Trophoblast cell (in vitro differentiated cells and primary cell): ENCODE data around the gene UPK3A.

Experiments
- DNase-seq, 2 donors: peaks; one replicate each; pipeline ENCODE4 v3.0.0-alpha.2; 2016
- H2AFZ ChIP-seq: 2 replicates; pipeline ENCODE4 v1.6.1; 2013; ENCODE audit warnings: low read length, moderate library complexity, mild to moderate bottlenecking; ENCODE audit not compliant: insufficient read depth, poor library complexity
- H2AK5ac ChIP-seq: 2 replicates; pipeline ENCODE4 v1.6.1; 2013; ENCODE audit warnings: mild to moderate bottlenecking, low read length
- H2BK120ac ChIP-seq: 2 replicates; pipeline ENCODE4 v1.6.1; 2013; ENCODE audit warnings: low read length, mild to moderate bottlenecking, moderate library complexity; ENCODE audit not compliant: insufficient read depth, poor library complexity
- H2BK12ac ChIP-seq: 2 replicates; pipeline ENCODE4 v1.6.1; 2013; ENCODE audit warnings: mild to moderate bottlenecking, low read length, moderate library complexity
- H2BK5ac ChIP-seq: 2 replicates; pipeline ENCODE4 v1.6.1; 2013; ENCODE audit warnings: low read length, low read depth, moderate library complexity, mild to moderate bottlenecking; ENCODE audit not compliant: poor library complexity
- H3K14ac ChIP-seq: 2 replicates; pipeline ENCODE4 v1.6.1; 2013; ENCODE audit warnings: mild to moderate bottlenecking, low read length
- H3K18ac ChIP-seq: 2 replicates; pipeline ENCODE4 v1.6.1; 2013; ENCODE audit warnings: mild to moderate bottlenecking, low read length
- H3K23ac ChIP-seq: 2 replicates; pipeline ENCODE4 v1.6.1; 2013; ENCODE audit warnings: low read length
- H3K27ac ChIP-seq: 2 replicates; pipeline ENCODE4 v1.5.1; 2013; ENCODE audit warnings: low read depth, mild to moderate bottlenecking, inconsistent platforms, low read length, moderate library complexity
- H3K27me3 ChIP-seq: 2 replicates; pipeline ENCODE4 v1.6.1; 2013; ENCODE audit warnings: inconsistent platforms, mild to moderate bottlenecking, low read length, moderate library complexity; ENCODE audit not compliant: insufficient read depth
- H3K36me3 ChIP-seq, 2 experiments: 1 replicate in 1 of 2; 2 replicates in 1 of 2; pipeline ENCODE4 v1.6.1; 2013; ENCODE audit warnings: low read length in 2 of 2, mild to moderate bottlenecking in 2 of 2, moderate library complexity in 1 of 2; ENCODE audit not compliant: insufficient read depth in 2 of 2, control insufficient read depth in 1 of 2
- H3K4ac ChIP-seq: 2 replicates; pipeline ENCODE4 v1.6.1; 2013; ENCODE audit warnings: low read depth, mild to moderate bottlenecking, low read length, moderate library complexity
- H3K4me1 ChIP-seq, 2 experiments: 1 replicate in 1 of 2; 2 replicates in 1 of 2; pipeline ENCODE4 v1.6.1; 2013; ENCODE audit warnings: low read length in 2 of 2, mild to moderate bottlenecking in 2 of 2, moderate library complexity in 1 of 2; ENCODE audit not compliant: insufficient read depth in 2 of 2, control insufficient read depth in 1 of 2
- H3K4me2 ChIP-seq: 2 replicates; pipeline ENCODE4 v1.6.1; 2013; ENCODE audit warnings: inconsistent platforms, mild to moderate bottlenecking, low read length, moderate library complexity
- H3K4me3 ChIP-seq: 2 replicates; pipeline ENCODE4 v1.5.1; 2013; ENCODE audit warnings: mild to moderate bottlenecking, low read depth, low read length, inconsistent platforms
- H3K79me1 ChIP-seq: one replicate; pipeline ENCODE4 v1.6.1; 2013; ENCODE audit warnings: low read length
- H3K79me2 ChIP-seq: 2 replicates; pipeline ENCODE4 v1.6.1; 2013; ENCODE audit warnings: low read length, mild to moderate bottlenecking; ENCODE audit not compliant: control insufficient read depth, insufficient read depth, poor library complexity
- H3K9ac ChIP-seq: 2 replicates; pipeline ENCODE4 v1.6.1; 2013; ENCODE audit warnings: mild to moderate bottlenecking, low read length
- H3K9me3 ChIP-seq: 2 replicates; pipeline ENCODE4 v1.6.1; 2013; ENCODE audit warnings: low read depth, mild to moderate bottlenecking, control low read depth, inconsistent platforms, low read length; ENCODE audit not compliant: insufficient read depth
- H4K12ac ChIP-seq: 2 replicates; pipeline ENCODE4 v1.6.1; 2013; ENCODE audit warnings: low read depth, mild to moderate bottlenecking, low read length, moderate library complexity
- H4K8ac ChIP-seq: 2 replicates; pipeline ENCODE4 v1.6.1; 2013; ENCODE audit warnings: low read depth, mild to moderate bottlenecking, low read length, moderate library complexity
- H4K91ac ChIP-seq: one replicate; pipeline ENCODE4 v1.6.1; 2013; ENCODE audit warnings: low read depth, mild to moderate bottlenecking, low read length, moderate library complexity
- WGBS: extraction: QIAGEN DNeasy Blood & Tissue Kit; methylation state at CpG from one replicate; pipeline ENCODE4 v1.1.7; 2013; ENCODE audit warnings: missing lambda C conversion rate; ENCODE audit not compliant: insufficient read length, insufficient coverage; ENCODE audit errors: extremely low coverage; 5-methylcytosine and 5-hydroxymethylcytosine counted together

Gene UPK3A

DNA sequence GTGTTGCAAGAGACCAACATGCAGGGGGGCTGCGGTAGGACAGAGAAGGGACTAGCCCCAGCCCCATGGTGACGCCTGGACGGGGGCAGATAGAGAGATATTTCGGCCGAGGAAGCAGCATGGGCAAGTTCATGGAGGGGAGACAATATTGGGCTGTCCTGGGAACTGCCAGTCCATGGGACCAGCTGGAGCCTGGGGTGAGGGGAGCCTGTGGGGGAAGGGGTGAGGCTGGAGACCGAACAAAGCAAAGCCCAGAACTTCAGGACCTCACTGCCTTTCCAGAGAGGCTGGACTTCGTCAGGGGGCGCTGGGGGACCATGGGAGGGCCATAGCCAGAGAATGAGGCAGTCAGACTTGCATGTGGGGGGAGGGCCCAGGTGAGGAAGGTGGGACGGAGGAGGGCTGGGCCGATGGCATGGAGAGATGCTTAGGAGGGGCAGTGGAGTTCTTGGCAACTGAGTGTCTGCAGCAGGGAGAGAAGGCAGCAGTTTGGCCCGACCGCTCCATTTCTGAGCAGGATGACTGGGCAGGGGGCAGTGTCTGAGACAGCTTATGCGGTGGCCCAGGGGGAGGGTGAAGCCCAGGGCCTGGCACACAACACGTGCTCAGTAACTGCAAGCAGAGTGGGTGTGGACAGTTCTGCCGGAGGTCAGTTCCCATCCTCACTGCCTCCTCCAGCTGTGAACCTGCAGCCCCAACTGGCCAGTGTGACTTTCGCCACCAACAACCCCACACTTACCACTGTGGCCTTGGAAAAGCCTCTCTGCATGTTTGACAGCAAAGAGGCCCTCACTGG lies 712 bp downstream of the UPK3A start:
- no peak overlapping the region for H2BK5ac ChIP-seq
- no CpG with 5 or more reads among the region's 16 CpGs for WGBS
- H4K8ac ChIP-seq: no peak overlapping the region

GRCh38 chr22:45286854-45287551 lies 2.3 kb downstream of the UPK3A start:
- H3K9me3 ChIP-seq: peaks cover 9% of the 10 kb centered on the region
- H2AFZ ChIP-seq: no peak overlapping the region
- no peak overlapping the region for H2BK12ac ChIP-seq
- no peak overlapping the region for H3K4me2 ChIP-seq
- H2BK5ac ChIP-seq: no peak overlapping the region
- no peaks in the 10 kb centered on the region for H3K79me1 ChIP-seq
- no peak overlapping the region for H4K91ac ChIP-seq
- WGBS: no CpG with 5 or more reads among the region's 12 CpGs
- no peak overlapping the region for H3K18ac ChIP-seq
- H3K27me3 ChIP-seq: no peaks in the 10 kb centered on the region
- H3K79me2 ChIP-seq: no peaks in the 10 kb centered on the region
- H3K9ac ChIP-seq: no peak overlapping the region
- H2AK5ac ChIP-seq: no peak overlapping the region
- no peak overlapping the region for H4K8ac ChIP-seq
- no peak overlapping the region for H3K4me3 ChIP-seq
- H3K23ac ChIP-seq: no peak overlapping the region
- H3K14ac ChIP-seq: no peak overlapping the region
- H3K4me1 ChIP-seq: peaks cover 8 to 9% of the 10 kb centered on the region in 2 experiments
- H3K36me3 ChIP-seq: no peaks in the 10 kb centered on the region
- DNase-seq: no peak
- H4K12ac ChIP-seq: no peak overlapping the region
- H3K27ac ChIP-seq: no peak overlapping the region
- no peak overlapping the region for H2BK120ac ChIP-seq
- H3K4ac ChIP-seq: no peak overlapping the region

More for the DNA sequence above, 712 bp downstream of the UPK3A start:
- no peak overlapping the region for H3K18ac ChIP-seq
- H3K27me3 ChIP-seq: no peaks in the 10 kb centered on the region
- no peak overlapping the region for H3K14ac ChIP-seq
- H4K91ac ChIP-seq: no peak overlapping the region
- peak overlapping the region; percentile 71 for H3K4me2 ChIP-seq
- H3K9ac ChIP-seq: no peak overlapping the region
- no peaks in the 10 kb centered on the region for H3K79me1 ChIP-seq
- DNase-seq: no peak
- no peak overlapping the region for H4K12ac ChIP-seq
- H3K79me2 ChIP-seq: no peaks in the 10 kb centered on the region
- H2BK120ac ChIP-seq: no peak overlapping the region
- H2BK12ac ChIP-seq: no peak overlapping the region
- H3K4me3 ChIP-seq: no peak overlapping the region
- no peak overlapping the region for H2AFZ ChIP-seq
- H3K36me3 ChIP-seq: no peaks in the 10 kb centered on the region
- H3K4me1 ChIP-seq: peaks cover 8 to 9% of the 10 kb centered on the region in 2 experiments
- no peak overlapping the region for H2AK5ac ChIP-seq
- H3K23ac ChIP-seq: no peak overlapping the region
- H3K27ac ChIP-seq: no peak overlapping the region
- H3K9me3 ChIP-seq: peaks cover 2% of the 10 kb centered on the region
- no peak overlapping the region for H3K4ac ChIP-seq

DNA sequence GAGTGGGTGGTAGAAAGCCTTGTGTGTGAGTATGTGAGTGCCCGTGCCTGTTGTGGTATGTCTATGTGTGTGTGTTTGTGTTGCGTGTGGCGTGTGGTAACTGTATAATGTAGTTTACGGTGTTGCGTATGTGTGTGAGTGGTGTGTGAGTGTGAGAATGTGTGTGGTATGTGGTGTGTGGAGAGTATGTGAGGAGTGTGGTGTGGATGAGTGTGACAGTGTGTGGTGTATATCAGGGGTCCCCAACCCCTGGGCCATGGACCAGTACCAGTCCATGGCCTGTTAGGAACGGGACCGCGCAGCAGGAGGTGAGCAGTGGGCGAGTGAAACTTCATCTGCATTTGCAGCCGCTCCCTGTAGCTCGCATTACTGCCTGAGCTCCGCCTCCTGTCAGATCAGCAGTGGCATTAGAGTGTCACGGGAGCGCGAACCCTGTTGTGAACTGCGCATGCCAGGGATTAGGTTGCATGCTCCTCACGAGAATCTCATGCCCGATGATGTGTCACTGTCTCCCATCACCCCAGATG lies 5.7 kb downstream of the UPK3A start:
- no peak overlapping the region for H4K91ac ChIP-seq

GRCh38 chr22:45291061-45291930 lies 6.5 kb downstream of the UPK3A start:
- no peak overlapping the region for H2AK5ac ChIP-seq
- H3K4me3 ChIP-seq: peak overlapping the region; percentile 40
- H4K12ac ChIP-seq: no peak overlapping the region
- H2BK120ac ChIP-seq: no peak overlapping the region
- no peaks in the 10 kb centered on the region for H3K79me2 ChIP-seq
- H3K4me2 ChIP-seq: no peak overlapping the region
- H4K91ac ChIP-seq: no peak overlapping the region
- no peaks in the 10 kb centered on the region for H3K79me1 ChIP-seq
- H2BK5ac ChIP-seq: no peak overlapping the region
- no peak overlapping the region for H3K4ac ChIP-seq
- H3K23ac ChIP-seq: peak overlapping the region; percentile 45
- no peak overlapping the region for H3K9ac ChIP-seq
- H3K27me3 ChIP-seq: no peaks in the 10 kb centered on the region
- H2BK12ac ChIP-seq: no peak overlapping the region
- no peak overlapping the region for H3K27ac ChIP-seq
- WGBS: 100% methylated on average over 5 of the region's 8 CpGs
- no peaks in the 10 kb centered on the region for H3K36me3 ChIP-seq
- DNase-seq: no peak
- peaks cover 7% of the 10 kb centered on the region for H3K9me3 ChIP-seq
- no peak overlapping the region for H3K14ac ChIP-seq
- H4K8ac ChIP-seq: no peak overlapping the region
- H3K4me1 ChIP-seq: no peaks in the 10 kb centered on the region
- H2AFZ ChIP-seq: no peak overlapping the region
- no peak overlapping the region for H3K18ac ChIP-seq

More for the DNA sequence above, 5.7 kb downstream of the UPK3A start:
- H4K12ac ChIP-seq: no peak overlapping the region
- no peak overlapping the region for H2BK120ac ChIP-seq
- no peak overlapping the region for H2AK5ac ChIP-seq
- no peak overlapping the region for H3K23ac ChIP-seq
- H4K8ac ChIP-seq: no peak overlapping the region
- H3K4ac ChIP-seq: no peak overlapping the region
- H3K79me2 ChIP-seq: no peaks in the 10 kb centered on the region
- DNase-seq: peak; percentile 27 to 32
- H3K79me1 ChIP-seq: no peaks in the 10 kb centered on the region
- H2AFZ ChIP-seq: no peak overlapping the region
- H3K18ac ChIP-seq: no peak overlapping the region
- no peaks in the 10 kb centered on the region for H3K27me3 ChIP-seq
- H3K4me2 ChIP-seq: no peak overlapping the region
- H2BK5ac ChIP-seq: no peak overlapping the region
- WGBS: 100% methylated on average over 4 of the region's 18 CpGs
- H2BK12ac ChIP-seq: no peak overlapping the region
- no peak overlapping the region for H3K27ac ChIP-seq
- H3K14ac ChIP-seq: no peak overlapping the region
- H3K9me3 ChIP-seq: peaks cover 9% of the 10 kb centered on the region
- H3K4me1 ChIP-seq: no peaks in the 10 kb centered on the region
- H3K9ac ChIP-seq: no peak overlapping the region
- H3K4me3 ChIP-seq: no peak overlapping the region
- H3K36me3 ChIP-seq: no peaks in the 10 kb centered on the region
